Testis (tissue), 3 donors: Measurements from ENCODE around the gene EYA2. TPM values are rescaled to one million over a fixed set of nuclear protein-coding genes. Genes with fewer than 3 reads are reported as not detected.

Experiments
- DNase-seq: peaks from one replicate; pipeline ENCODE4 v3.0.0-alpha.2; 2019
- H3K27ac ChIP-seq, 2 donors: fragments of 200-600 bp; sonication (generic); one replicate each; pipeline ENCODE4 v1.5.1; 2019
- H3K27me3 ChIP-seq: fragments of 200-600 bp; sonication (generic); one replicate; pipeline ENCODE4 v1.5.1; 2019
- H3K36me3 ChIP-seq: fragments of 200-600 bp; sonication (generic); one replicate; pipeline ENCODE4 v1.5.1; 2017; ENCODE audit warnings: low read depth; ENCODE audit errors: missing control alignments
- H3K4me1 ChIP-seq: fragments of 200-600 bp; sonication (generic); one replicate; pipeline ENCODE4 v1.5.1; 2019
- H3K4me3 ChIP-seq, 2 donors: fragments of 200-600 bp; sonication (generic); one replicate each; pipeline ENCODE4 v1.5.1; 2017 to 2019
- H3K9me3 ChIP-seq: fragments of 200-600 bp; sonication (generic); one replicate; pipeline ENCODE4 v1.5.1; 2017
- CTCF ChIP-seq, 3 experiments: fragments of 450-650 bp in 2 of 3; fragments of 200-600 bp in 1 of 3; sonication (generic) in 1 of 3; IDR thresholded peaks; one replicate each; pipeline ENCODE4 v1.5.1; 2016 to 2019; ENCODE audit warnings: antibody characterized with exemption in 3 of 3, mild to moderate bottlenecking in 2 of 3, moderate library complexity in 1 of 3
- POLR2A ChIP-seq: fragments of 450-650 bp; IDR thresholded peaks from one replicate; pipeline ENCODE4 v1.6.1; 2017; ENCODE audit warnings: antibody characterized with exemption, mild to moderate bottlenecking, moderate library complexity
- WGBS, 2 donors: methylation state at CpG; one replicate each; pipeline ENCODE4 v1.1.5; 2018; 5-methylcytosine and 5-hydroxymethylcytosine counted together
- intact Hi-C: fragments of 100-400 bp; cut with DNase I; formaldehyde crosslinking; loops from one replicate; pipeline ENCODE4 v1.15.1; 2023; ENCODE audit warnings: low total_unique reads
- polyA plus RNA-seq: library from polyadenylated mRNA; stranded (reverse); fragments of 350-450 nt; fragmentation: Illumina TruSeq; extraction: RNeasy Lipid Tissue Mini Kit (QIAGEN cat#74804); gene quantifications from one replicate; pipeline ENCODE4 v1.2.3, GENCODE V29; 2014; ENCODE audit warnings: low read depth, low replicate concordance; ENCODE audit not compliant: insufficient read depth
- total RNA-seq, 2 donors: library from RNA; depleted of rRNA; stranded (reverse); fragments of >200 nt; gene quantifications; one replicate each; pipeline ENCODE4 v1.2.3, GENCODE V29; 2016

The EYA2 gene
- total and polyA plus RNA-seq, 3 donors from 2014 or later = 14.6 to 17.2 (median 16.2) TPM

DNA sequence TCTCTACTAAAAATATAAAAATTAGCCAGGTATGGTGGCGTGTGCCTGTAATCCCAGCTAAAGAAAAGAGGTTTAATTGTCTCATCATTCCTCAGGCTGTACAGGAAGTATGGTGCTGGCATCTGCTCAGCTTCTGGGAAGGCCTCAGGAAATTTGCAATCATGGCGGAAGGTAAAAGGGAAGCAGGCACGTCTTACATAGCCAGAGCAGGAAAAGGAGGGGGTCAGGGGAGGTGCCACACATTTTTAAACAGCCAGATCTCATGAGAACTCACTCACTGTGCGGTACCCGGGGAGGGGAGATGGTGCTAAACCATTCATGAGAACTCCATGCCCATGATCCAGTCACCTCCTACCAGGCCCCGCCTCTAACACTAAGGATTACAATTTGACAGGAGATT lies 191.7 kb downstream of the EYA2 start:
- 76 to 78% methylated on average over 6 of the region's 6 CpGs for whole genome bisulfite sequencing, 2 donors
- DNase-seq = no peak
- H3K9me3 ChIP-seq = no peaks in the 10 kb centered on the region
- no peak overlapping the region for H3K4me3 ChIP-seq
- no peak for TF ChIP-seq CTCF (IDR thresholded peaks at IDR 0.05)
- no peak for TF ChIP-seq POLR2A
- intact Hi-C loops = no loop called here
- no peaks in the 10 kb centered on the region for H3K27me3 ChIP-seq
- no peak overlapping the region for H3K27ac ChIP-seq
- no peaks in the 10 kb centered on the region for H3K36me3 ChIP-seq
- no peaks in the 10 kb centered on the region for H3K4me1 ChIP-seq

- intact Hi-C loops = no loop called here
- TF ChIP-seq CTCF (IDR thresholded peaks at IDR 0.05) = no peak
- no peaks in the 10 kb centered on the region for H3K27me3 ChIP-seq
- no peaks in the 10 kb centered on the region for H3K4me1 ChIP-seq
- H3K4me3 ChIP-seq = no peak overlapping the region
- no peak for DNase-seq
- no peaks in the 10 kb centered on the region for H3K36me3 ChIP-seq
- no peak overlapping the region for H3K27ac ChIP-seq
- WGBS, 2 donors = 85 to 94% methylated on average over 7 of the region's 7 CpGs
- H3K9me3 ChIP-seq = no peaks in the 10 kb centered on the region
Measured at GRCh38 chr20:47088335-47088734, 193.7 kb downstream of the EYA2 start.

DNA sequence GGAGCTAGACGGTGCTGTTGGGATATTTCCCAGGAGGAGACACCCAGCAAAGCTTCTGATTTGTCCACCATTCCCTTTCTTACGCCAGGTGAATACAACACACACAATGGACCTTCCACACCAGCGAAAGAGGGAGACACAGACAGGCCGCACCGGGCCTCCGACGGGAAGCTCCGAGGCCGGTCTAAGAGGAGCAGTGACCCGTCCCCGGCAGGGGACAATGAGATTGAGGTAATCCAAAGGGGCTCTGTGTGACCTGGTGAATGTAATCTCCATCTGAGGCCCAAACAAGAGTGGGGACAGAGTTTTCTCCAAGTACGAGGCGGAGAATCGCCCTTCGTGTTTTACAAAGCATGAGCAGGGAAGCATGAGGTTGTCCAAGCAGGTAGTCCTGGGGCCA lies 194.5 kb downstream of the EYA2 start:
- H3K36me3 ChIP-seq = no peaks in the 10 kb centered on the region
- no peak overlapping the region for H3K27ac ChIP-seq
- no peaks in the 10 kb centered on the region for H3K9me3 ChIP-seq
- H3K27me3 ChIP-seq = no peaks in the 10 kb centered on the region
- TF ChIP-seq POLR2A (no peak), CTCF (IDR thresholded peaks at IDR 0.05) (no peak)
- no peak for DNase-seq
- H3K4me3 ChIP-seq = no peak overlapping the region
- WGBS, 2 donors = 93 to 97% methylated on average over 15 of the region's 15 CpGs
- no peaks in the 10 kb centered on the region for H3K4me1 ChIP-seq
- intact Hi-C loops = no loop called here

DNA sequence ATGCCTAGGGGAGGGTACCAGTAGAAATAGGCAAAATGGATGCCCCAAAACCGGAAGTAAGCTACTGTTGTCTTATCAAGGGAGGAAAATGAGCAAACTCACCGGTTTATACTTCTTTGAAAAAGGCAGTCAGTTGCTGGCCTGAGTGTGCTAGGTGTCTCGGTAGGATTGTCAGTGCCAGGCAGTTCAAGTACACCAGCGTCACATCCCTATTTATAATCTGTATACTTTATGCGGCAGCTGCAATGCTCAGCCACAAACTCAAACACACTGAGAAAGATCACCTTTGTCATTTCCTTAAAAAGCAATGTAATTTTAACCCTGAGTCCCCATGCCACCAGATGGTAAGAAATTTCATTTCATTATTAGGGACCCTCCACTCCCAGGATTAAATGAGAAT lies 196.2 kb downstream of the EYA2 start:
- Histone ChIP-seq H3K27me3 (no peaks in the 10 kb centered on the region), H3K36me3 (no peaks in the 10 kb centered on the region), H3K27ac (no peak overlapping the region), H3K4me1 (no peaks in the 10 kb centered on the region), H3K9me3 (no peaks in the 10 kb centered on the region), H3K4me3 (no peak overlapping the region)
- 86 to 87% methylated on average over 5 of the region's 5 CpGs for WGBS, 2 donors
- intact Hi-C loops = no loop called here
- DNase-seq = no peak
- TF ChIP-seq POLR2A = no peak
- TF ChIP-seq CTCF (IDR thresholded peaks at IDR 0.05) = no peak

- 64 to 81% methylated on average over 13 of the region's 13 CpGs for WGBS, 2 donors
- no peaks in the 10 kb centered on the region for H3K27me3 ChIP-seq
- TF ChIP-seq CTCF (IDR thresholded peaks at IDR 0.05) (no peak), POLR2A (no peak)
- H3K36me3 ChIP-seq = no peaks in the 10 kb centered on the region
- no peaks in the 10 kb centered on the region for H3K4me1 ChIP-seq
- no peak for DNase-seq
- intact Hi-C loops = no loop called here
- no peak overlapping the region for H3K4me3 ChIP-seq
- H3K9me3 ChIP-seq = no peaks in the 10 kb centered on the region
- no peak overlapping the region for H3K27ac ChIP-seq
Measured at GRCh38 chr20:47093320-47093966, 198.8 kb downstream of the EYA2 start.
